SK-N-SH treated with all-trans-retinoic acid at 6 μM for 48 hours (cell line): ENCODE data around the gene LTBP2.

ENCODE experiments used
- ARNTL ChIP-seq: fragments of 450-650 bp; formaldehyde crosslinking; IDR thresholded peaks from 2 replicates; pipeline ENCODE4 v1.5.0; 2020; ENCODE audit warnings: low read depth, mild to moderate bottlenecking, moderate library complexity, borderline replicate concordance
- BACH2 ChIP-seq: fragments of 250-450 bp; sonication (Bioruptor Pico); IDR thresholded peaks from 2 replicates; pipeline ENCODE4 v1.9.0; 2021; ENCODE audit warnings: mild to moderate bottlenecking, borderline replicate concordance
- CREB5 ChIP-seq: fragments of 250-450 bp; sonication (Bioruptor Pico); IDR thresholded peaks from 2 replicates; pipeline ENCODE4 v1.5.1; 2020; ENCODE audit warnings: low read depth, mild to moderate bottlenecking, moderate library complexity
- PATZ1 ChIP-seq: fragments of 250-450 bp; sonication (Bioruptor Pico); IDR thresholded peaks from 2 replicates; pipeline ENCODE4 v1.8.0; 2020; ENCODE audit warnings: mild to moderate bottlenecking, moderate library complexity, borderline replicate concordance
- RARB ChIP-seq: fragments of 250-450 bp; sonication (Bioruptor Pico); IDR thresholded peaks from 2 replicates; pipeline ENCODE4 v1.8.0; 2021; ENCODE audit warnings: mild to moderate bottlenecking, moderate library complexity
- SNAI2 ChIP-seq: fragments of 250-450 bp; sonication (Bioruptor Pico); IDR thresholded peaks from 2 replicates; pipeline ENCODE4 v1.5.0; 2020; ENCODE audit warnings: mild to moderate bottlenecking, moderate library complexity
- TCF4 ChIP-seq: fragments of 250-450 bp; sonication (Bioruptor Pico); IDR thresholded peaks from 2 replicates; pipeline ENCODE4 v1.8.0; 2021; ENCODE audit warnings: mild to moderate bottlenecking, moderate library complexity, borderline replicate concordance
- ZFP30 ChIP-seq: fragments of 450-650 bp; formaldehyde crosslinking; IDR thresholded peaks from 2 replicates; pipeline ENCODE4 v1.5.0; 2022; ENCODE audit warnings: mild to moderate bottlenecking, moderate library complexity
- ZNF565 ChIP-seq: fragments of 450-650 bp; formaldehyde crosslinking; conservative IDR thresholded peaks from 2 replicates; pipeline ENCODE4 v1.5.0; 2020; ENCODE audit warnings: low read depth, mild to moderate bottlenecking, moderate library complexity

- no peak for TF ChIP-seq RARB (CRISPR knock-in tag)
- TF ChIP-seq BACH2 = no peak
- no peak for TF ChIP-seq CREB5 (CRISPR knock-in tag)
- TF ChIP-seq ZNF565 (CRISPR knock-in tag) = no peak
- no peak for TF ChIP-seq TCF4 (CRISPR knock-in tag)
- TF ChIP-seq PATZ1 (CRISPR knock-in tag) = no peak
- no peak for TF ChIP-seq ARNTL (CRISPR knock-in tag)
- TF ChIP-seq ZFP30 (CRISPR knock-in tag) = no peak
- no peak for TF ChIP-seq SNAI2 (CRISPR knock-in tag)
These were observed 96.1 kb downstream of the LTBP2 start for GRCh38 chr14:74515891-74516412.
